PFSK-1 (cell line): ENCODE measurements around the gene RHOF. TPM values are rescaled to one million over a fixed set of nuclear protein-coding genes. Genes with fewer than 3 reads are reported as not detected.

ENCODE experiments used
- FOXP2 ChIP-seq: optimal IDR thresholded peaks from 2 replicates; pipeline ENCODE3; 2011; ENCODE audit warnings: borderline replicate concordance, control low read depth, inconsistent platforms; ENCODE audit not compliant: insufficient read depth; ENCODE audit errors: extremely low read length, extremely low read depth
- POLR2AphosphoS5 ChIP-seq: IDR thresholded peaks from 2 replicates; pipeline ENCODE4 v1.6.1; 2012; ENCODE audit warnings: low read depth, mild to moderate bottlenecking, control low read depth, low read length, moderate library complexity
- REST ChIP-seq, 2 experiments: IDR thresholded peaks; 2 replicates each; pipeline versions ENCODE4 v1.6.1 to v1.8.0; 2011 to 2012; ENCODE audit warnings: low read depth in 2 of 2, low read length in 2 of 2, control low read depth in 1 of 2, inconsistent platforms in 1 of 2, mild to moderate bottlenecking in 1 of 2, moderate library complexity in 1 of 2; ENCODE audit not compliant: insufficient read depth in 1 of 2
- SIN3A ChIP-seq: IDR thresholded peaks from 2 replicates; pipeline ENCODE4 v1.6.1; 2012; ENCODE audit warnings: mild to moderate bottlenecking, low read length, moderate library complexity, borderline replicate concordance; ENCODE audit not compliant: insufficient read depth
- TAF1 ChIP-seq: IDR thresholded peaks from 2 replicates; pipeline ENCODE4 v1.6.1; 2012; ENCODE audit warnings: low read length, control low read depth, borderline replicate concordance; ENCODE audit not compliant: insufficient read depth
- polyA plus RNA-seq: library from polyadenylated mRNA; unstranded; fragments of >200 nt; gene quantifications from one replicate; pipeline ENCODE4 v1.2.1, GENCODE V29; 2012; ENCODE audit warnings: low read depth, missing spikeins; ENCODE audit not compliant: insufficient read length

RHOF gene
- 43.1 TPM for polyA plus RNA-seq

- TF ChIP-seq REST (IDR thresholded peaks at IDR 0.05; ENCODE audit: insufficient read depth in 1 of 2, low read depth in 2 of 2, low read length in 2 of 2) = no peak
- peak; percentile 61; the same call in 1 of the 2 replicates for TF ChIP-seq TAF1
- no peak for TF ChIP-seq FOXP2
These were observed at the start of gene RHOF for GRCh38 chr12:121793440-121793837. Gene RHOF (minus strand): TSS chr12:121793688. CDS start chr12:121793633, 55 bp downstream.

GRCh38 chr12:121839993-121840761, 46.7 kb upstream of the RHOF start:
- TF ChIP-seq FOXP2 (no peak), SIN3A (no peak), REST (IDR thresholded peaks at IDR 0.05; ENCODE audit: insufficient read depth in 1 of 2, low read depth in 2 of 2, low read length in 2 of 2) (no peak), POLR2AphosphoS5 (no peak), TAF1 (no peak)

GRCh38 chr12:121839106-121839992, 45.9 kb upstream of the RHOF start:
- TF ChIP-seq REST (IDR thresholded peaks at IDR 0.05; ENCODE audit: insufficient read depth in 1 of 2, low read depth in 2 of 2, low read length in 2 of 2) (no peak), FOXP2 (no peak), POLR2AphosphoS5 (peak; percentile 68; the same call in 1 of the 2 replicates), TAF1 (0 out of 2 replicates have a peak, but pooled peaks have one; percentile 25)

- TF ChIP-seq POLR2AphosphoS5 = no peak
- TF ChIP-seq REST (IDR thresholded peaks at IDR 0.05; ENCODE audit: insufficient read depth in 1 of 2, low read depth in 2 of 2, low read length in 2 of 2) = no peak
- no peak for TF ChIP-seq FOXP2
- no peak for TF ChIP-seq TAF1
- TF ChIP-seq SIN3A = no peak
These were observed 44.6 kb upstream of the RHOF start for GRCh38 chr12:121838126-121838525.
